Common myeloid progenitor, CD34-positive (primary cell): ENCODE data around the gene PCDHGB2.
"Not testable (repeated sequence)": the region's sequence is repeated elsewhere in the genome, so short reads cannot be mapped to it uniquely, and the experiment has no call there.

Source experiments
- CTCF ChIA-PET: fragments of 350-600 bp; sonication (Branson Sonifier 250); formaldehyde crosslinking; loops from one replicate; lab custom pipeline; 2021; ENCODE audit warnings: antibody characterized with exemption; lab: Charles Lee
- POLR2A ChIA-PET: fragments of 350-600 bp; sonication (Branson Sonifier 250); formaldehyde crosslinking; loops from one replicate; lab custom pipeline; 2021; ENCODE audit warnings: antibody characterized with exemption; lab: Charles Lee
- DNase-seq, 3 donors: peaks; one replicate each; pipeline versions ENCODE4 v3.0.0 to v3.0.0-alpha.2; 2013
- H3K27ac ChIP-seq, 2 experiments: 1 replicate in 1 of 2; 2 replicates in 1 of 2; pipeline ENCODE4 v1.7.0; 2013; ENCODE audit warnings: inconsistent platforms in 2 of 2, low read length in 2 of 2, mild to moderate bottlenecking in 2 of 2, low read depth in 1 of 2, moderate library complexity in 1 of 2; ENCODE audit not compliant: severe bottlenecking in 2 of 2, insufficient read depth in 1 of 2, poor library complexity in 1 of 2
- H3K27me3 ChIP-seq, 5 experiments: replicated peaks in 2 of 5; 1 replicate in 3 of 5; 2 replicates in 2 of 5; pipeline versions ENCODE4 v1.6.1 to v1.7.0; 2013; ENCODE audit warnings: low read length in 4 of 5, mild to moderate bottlenecking in 2 of 5, moderate library complexity in 2 of 5, inconsistent platforms in 1 of 5; ENCODE audit not compliant: insufficient read depth in 5 of 5, control insufficient read depth in 4 of 5
- H3K36me3 ChIP-seq, 4 experiments: 1 replicate in 2 of 4; 2 replicates in 2 of 4; pipeline versions ENCODE4 v1.6.1 to v1.7.0; 2013; ENCODE audit warnings: low read length in 3 of 4, control low read depth in 1 of 4, mild to moderate bottlenecking in 1 of 4; ENCODE audit not compliant: control insufficient read depth in 4 of 4, insufficient read depth in 4 of 4
- H3K4me1 ChIP-seq, 4 experiments: 1 replicate in 3 of 4; 2 replicates in 1 of 4; pipeline versions ENCODE4 v1.6.1 to v1.7.1; 2013; ENCODE audit warnings: low read length in 3 of 4, mild to moderate bottlenecking in 3 of 4, control low read depth in 1 of 4, inconsistent platforms in 1 of 4, moderate library complexity in 1 of 4; ENCODE audit not compliant: control insufficient read depth in 4 of 4, insufficient read depth in 4 of 4; ENCODE audit errors: control extremely low read depth in 1 of 4
- H3K4me3 ChIP-seq, 7 experiments: 1 replicate in 4 of 7; 2 replicates in 3 of 7; pipeline versions ENCODE4 v1.5.1 to v1.7.0; 2013; ENCODE audit warnings: mild to moderate bottlenecking in 7 of 7, low read length in 6 of 7, moderate library complexity in 6 of 7, inconsistent platforms in 2 of 7, low read depth in 2 of 7, control low read depth in 1 of 7; ENCODE audit not compliant: insufficient read depth in 4 of 7, control insufficient read depth in 1 of 7; ENCODE audit errors: extremely low read depth in 1 of 7
- H3K9me3 ChIP-seq, 5 experiments: 1 replicate in 4 of 5; 2 replicates in 1 of 5; pipeline versions ENCODE4 v1.6.1 to v1.7.1; 2013; ENCODE audit warnings: low read length in 4 of 5, mild to moderate bottlenecking in 2 of 5, inconsistent platforms in 1 of 5, low read depth in 1 of 5, moderate library complexity in 1 of 5; ENCODE audit not compliant: control insufficient read depth in 4 of 5, insufficient read depth in 2 of 5; ENCODE audit errors: control extremely low read depth in 1 of 5
- WGBS: methylation state at CpG from one replicate; pipeline ENCODE4 v1.1.5; 2013; ENCODE audit not compliant: insufficient coverage; 5-methylcytosine and 5-hydroxymethylcytosine counted together

Gene PCDHGB2

DNA sequence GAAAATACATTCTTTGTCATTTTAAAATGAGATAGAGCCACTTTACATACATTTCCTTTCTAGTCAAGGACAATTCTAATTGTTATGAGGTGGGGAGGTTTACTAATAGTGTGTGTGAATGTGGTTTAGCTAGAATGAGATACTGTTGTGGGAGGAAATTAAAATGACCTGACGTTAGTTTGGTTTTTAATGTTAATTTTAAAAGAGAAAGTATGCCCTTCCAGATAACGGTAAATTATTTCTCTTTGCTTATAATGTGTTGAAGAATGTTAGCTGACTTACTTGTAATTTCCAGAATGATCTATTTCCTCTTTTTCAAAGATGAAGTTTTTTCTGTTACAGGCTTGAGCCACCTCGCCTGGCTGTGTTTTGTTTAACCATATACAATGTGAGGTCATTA, 37.5 kb upstream of the PCDHGB2 start:
- DNase-seq = no peak
- H3K9me3 ChIP-seq = peaks cover 11 to 61% (median 39%) of the 10 kb centered on the region in 5 experiments
- peaks cover 11 to 22% (median 16%) of the 10 kb centered on the region in 4 experiments for H3K36me3 ChIP-seq
- peaks cover 0 to 5% (median 0%) of the 10 kb centered on the region in 4 experiments for H3K4me1 ChIP-seq
- peaks cover 0 to 4% (median 3%) of the 10 kb centered on the region in 5 experiments for H3K27me3 ChIP-seq
- 100% methylated on average over 2 of the region's 3 CpGs for WGBS
- ChIA-PET POLR2A (no interaction called here), CTCF (interaction anchor here (1.0 kb wide), 1 partner anchor 246 kb away, joined by 3 read pairs; no protein-coding TSS in a partner anchor)
- H3K27ac ChIP-seq = no peak overlapping the region
- no peak overlapping the region for H3K4me3 ChIP-seq

GRCh38 chr5:141326088-141326854, 33.5 kb upstream of the PCDHGB2 start:
- H3K9me3 ChIP-seq = peaks cover 1 to 67% (median 36%) of the 10 kb centered on the region in 5 experiments
- ChIA-PET POLR2A (no interaction called here), CTCF (interaction anchor here (1.2 kb wide), 1 partner anchor 36 kb away, joined by 3 read pairs; no protein-coding TSS in a partner anchor)
- WGBS = 5% methylated on average over 21 of the region's 27 CpGs
- peak; percentile 57 to 83 (median 72) for DNase-seq
- no peaks in the 10 kb centered on the region for H3K36me3 ChIP-seq
- no peaks in the 10 kb centered on the region for H3K4me1 ChIP-seq
- peaks cover under 1 to 32% (median 10%) of the 10 kb centered on the region in 5 experiments for H3K27me3 ChIP-seq
- H3K27ac ChIP-seq = no peak overlapping the region
- H3K4me3 ChIP-seq = peak overlapping the region in 6 of 7 experiments; percentile 32 to 74 (median 54)

- Histone ChIP-seq H3K4me3 (no peak overlapping the region), H3K27ac (no peak overlapping the region), H3K4me1 (no peaks in the 10 kb centered on the region), H3K36me3 (no peaks in the 10 kb centered on the region), H3K27me3 (peaks cover 9 to 51% (median 12%) of the 10 kb centered on the region in 5 experiments), H3K9me3 (peaks cover 4 to 75% (median 50%) of the 10 kb centered on the region in 5 experiments)
- ChIA-PET POLR2A (no interaction called here), CTCF (interaction anchor here (1.2 to 1.8 kb wide), 4 partner anchors 10 to 236 kb away, joined by 3 to 5 read pairs (median 4); partner anchors contain the start of gene PCDHGA3)
- 81% methylated on average over 8 of the region's 8 CpGs for WGBS
- peak in 1 of 3 donors; percentile 20 for DNase-seq
Observed at GRCh38 chr5:141328231-141328630, 31.6 kb upstream of the PCDHGB2 start.

GRCh38 chr5:141330299-141331080, 29.3 kb upstream of the PCDHGB2 start, which contains the start of gene PCDHGA1:
TSS of gene PCDHGA1 (plus strand) at chr5:141330514.
- 27% methylated on average over 12 of the region's 21 CpGs for WGBS
- peaks cover 12 to 70% (median 44%) of the 10 kb centered on the region in 5 experiments for H3K9me3 ChIP-seq

DNA sequence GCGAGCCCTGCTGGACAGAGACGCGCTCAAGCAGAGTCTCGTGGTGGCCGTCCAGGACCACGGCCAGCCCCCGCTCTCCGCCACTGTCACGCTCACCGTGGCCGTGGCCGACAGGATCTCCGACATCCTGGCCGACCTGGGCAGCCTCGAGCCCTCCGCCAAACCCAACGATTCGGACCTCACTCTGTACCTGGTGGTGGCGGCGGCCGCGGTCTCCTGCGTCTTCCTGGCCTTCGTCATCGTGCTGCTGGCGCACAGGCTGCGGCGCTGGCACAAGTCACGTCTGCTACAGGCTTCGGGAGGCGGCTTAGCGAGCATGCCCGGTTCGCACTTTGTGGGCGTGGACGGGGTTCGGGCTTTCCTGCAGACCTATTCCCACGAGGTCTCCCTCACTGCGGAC, 27.2 kb upstream of the PCDHGB2 start:
- DNase-seq, H3K4me1 ChIP-seq, H3K4me3 ChIP-seq, H3K27ac ChIP-seq, POLR2A ChIA-PET, H3K36me3 ChIP-seq: not testable (repeated sequence)
- CTCF ChIA-PET = interaction anchor here (1.0 kb wide), 2 partner anchors 10 kb away, joined by 3 to 4 read pairs; no protein-coding TSS in a partner anchor
- 39% methylated on average over 35 of the region's 39 CpGs for WGBS
- Histone ChIP-seq H3K27me3 (peaks cover 15 to 71% (median 34%) of the 10 kb centered on the region in 5 experiments), H3K9me3 (peaks cover 18 to 77% (median 39%) of the 10 kb centered on the region in 5 experiments)

More at GRCh38 chr5:141330299-141331080, 29.3 kb upstream of the PCDHGB2 start, which contains the start of gene PCDHGA1:
- ChIA-PET CTCF (interaction anchor here (0.7 to 1.5 kb wide), 4 partner anchors 8 to 21 kb away, joined by 4 to 9 read pairs (median 4); partner anchors contain the start of genes PCDHGA2 and TAF7), POLR2A (no interaction called here)
- Histone ChIP-seq H3K27me3 (peaks cover 15 to 67% (median 24%) of the 10 kb centered on the region in 5 experiments), H3K27ac (no peak within 1 kb of the TSS), H3K36me3 (no peaks in the 10 kb centered on the region), H3K4me1 (no peaks in the 10 kb centered on the region), H3K4me3 (peak within 1 kb of the TSS in 1 of 7 experiments; percentile 27)
- peak in 2 of 3 donors; percentile 60 to 68 for DNase-seq

DNA sequence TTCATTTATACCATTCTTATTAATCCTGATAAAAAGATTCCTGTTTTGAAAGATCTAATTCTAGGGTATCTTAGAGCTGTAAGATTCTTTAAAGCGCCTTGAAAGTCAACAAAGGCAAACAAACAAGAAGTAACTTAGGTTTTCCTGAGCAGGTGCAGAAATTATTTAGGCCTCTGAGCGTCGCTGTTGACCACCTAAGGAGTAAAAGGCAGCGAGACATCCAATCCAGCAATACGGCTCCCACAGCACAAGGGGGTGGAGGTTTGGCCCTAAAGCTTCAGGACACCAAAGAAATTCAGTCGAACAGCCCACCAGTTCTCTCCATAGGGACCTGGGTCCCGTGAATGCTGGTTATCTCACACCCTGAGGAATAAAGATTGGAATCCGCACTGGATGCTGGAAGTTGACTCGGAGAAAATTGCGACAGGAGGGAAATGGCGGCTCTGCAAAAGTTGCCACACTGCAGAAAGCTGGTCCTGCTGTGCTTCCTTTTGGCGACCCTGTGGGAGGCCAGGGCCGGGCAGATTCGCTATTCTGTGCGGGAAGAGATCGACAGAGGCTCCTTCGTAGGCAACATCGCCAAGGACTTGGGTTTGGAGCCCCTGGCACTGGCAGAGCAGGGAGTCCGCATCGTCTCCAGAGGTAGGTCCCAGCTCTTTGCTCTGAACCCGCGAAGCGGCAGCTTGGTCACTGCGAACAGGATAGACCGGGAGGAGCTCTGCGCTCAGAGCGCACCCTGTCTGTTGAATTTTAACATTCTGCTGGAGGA, 21.1 kb upstream of the PCDHGB2 start, which contains the start of gene PCDHGA2:
PCDHGA2 (plus strand) TSS at position 223 of the 769 bp plus-strand sequence.
- CTCF ChIA-PET = interaction anchor here (0.8 to 2.5 kb wide), 8 partner anchors 9 to 219 kb away, joined by 3 to 12 read pairs (median 4); partner anchors contain the start of genes PCDHGA1, PCDHGA10, PCDHGB3 and TAF7

More for the DNA sequence above, 21.1 kb upstream of the PCDHGB2 start, which contains the start of gene PCDHGA2:
- Histone ChIP-seq H3K27ac (no peak within 1 kb of the TSS), H3K36me3 (peaks cover 0 to 3% (median 0%) of the 10 kb centered on the region in 4 experiments), H3K27me3 (peaks cover 17 to 76% (median 38%) of the 10 kb centered on the region in 5 experiments), H3K9me3 (peaks cover 27 to 74% (median 31%) of the 10 kb centered on the region in 5 experiments), H3K4me3 (peak within 1 kb of the TSS in 5 of 7 experiments; percentile 5 to 60 (median 33)), H3K4me1 (no peaks in the 10 kb centered on the region)
- whole genome bisulfite sequencing = 12% methylated on average over 25 of the region's 27 CpGs
- POLR2A ChIA-PET = no interaction called here
- DNase-seq = peak; percentile 47 to 79 (median 73)
